Activated effector memory CD4-positive, alpha-beta T cell treated with Interleukin-2 at 50 U/mL for 16 hours (primary cell): Measurements from ENCODE around the gene ZNF609.

Experiments
- DNase-seq: peaks from one replicate; pipeline ENCODE4 v3.0.0-alpha.2; 2020

The ZNF609 gene

GRCh38 chr15:64548235-64548634 lies 87.9 kb downstream of the ZNF609 start:
- DNase-seq = no peak

- DNase-seq = no peak
Measured at GRCh38 chr15:64549860-64550259, 89.5 kb downstream of the ZNF609 start.

GRCh38 chr15:64552281-64552948 lies 92.0 kb downstream of the ZNF609 start:
- no peak for DNase-seq

- no peak for DNase-seq
Measured at GRCh38 chr15:64558460-64559179, 98.2 kb downstream of the ZNF609 start.

- no peak for DNase-seq
Measured at GRCh38 chr15:64559243-64559642, 98.9 kb downstream of the ZNF609 start.

DNA sequence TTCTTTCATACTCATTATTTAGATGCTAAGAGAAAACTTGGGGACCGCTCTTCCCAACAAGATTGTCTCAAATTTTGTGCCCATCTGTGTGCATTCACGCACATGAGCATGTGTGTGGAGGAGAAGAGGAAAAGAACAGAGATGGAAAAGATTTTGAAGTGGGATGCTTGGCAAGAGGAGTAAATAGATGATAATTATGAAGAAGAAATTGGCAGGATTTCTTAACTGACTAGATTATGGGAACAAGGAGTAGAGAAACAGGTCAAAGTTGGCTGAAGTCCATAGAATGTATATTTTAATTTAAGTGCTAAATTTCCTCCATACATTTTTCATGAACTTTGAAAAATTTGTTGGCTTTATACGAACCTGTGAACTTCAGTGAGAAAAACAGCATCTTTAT lies 100.1 kb downstream of the ZNF609 start:
- DNase-seq = no peak

GRCh38 chr15:64560998-64561397 lies 100.6 kb downstream of the ZNF609 start:
- no peak for DNase-seq

GRCh38 chr15:64562003-64562640 lies 101.7 kb downstream of the ZNF609 start:
- DNase-seq = no peak

- DNase-seq = no peak
Measured at GRCh38 chr15:64566102-64566501, 105.7 kb downstream of the ZNF609 start.

- no peak for DNase-seq
Measured at GRCh38 chr15:64566629-64567427, 106.5 kb downstream of the ZNF609 start.

DNA sequence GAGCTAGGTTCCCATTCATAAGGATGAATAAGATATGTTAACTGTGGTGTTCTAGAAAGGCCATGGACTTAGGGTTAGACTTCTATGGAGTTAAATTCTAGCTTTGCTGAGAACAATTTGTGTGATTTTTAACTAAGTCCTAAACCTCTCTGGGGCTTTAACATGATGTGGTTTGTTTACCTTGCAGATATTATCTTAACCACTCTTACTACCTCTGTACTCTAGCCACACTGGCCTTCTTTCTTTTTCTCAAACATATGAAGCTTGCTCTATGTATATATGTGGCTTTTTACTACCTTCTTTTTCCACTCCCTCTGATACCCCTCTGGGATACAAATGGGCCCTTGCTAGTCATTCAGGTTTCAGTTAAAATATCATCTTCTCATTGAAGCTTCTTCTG lies 108.4 kb downstream of the ZNF609 start:
- no peak for DNase-seq

DNA sequence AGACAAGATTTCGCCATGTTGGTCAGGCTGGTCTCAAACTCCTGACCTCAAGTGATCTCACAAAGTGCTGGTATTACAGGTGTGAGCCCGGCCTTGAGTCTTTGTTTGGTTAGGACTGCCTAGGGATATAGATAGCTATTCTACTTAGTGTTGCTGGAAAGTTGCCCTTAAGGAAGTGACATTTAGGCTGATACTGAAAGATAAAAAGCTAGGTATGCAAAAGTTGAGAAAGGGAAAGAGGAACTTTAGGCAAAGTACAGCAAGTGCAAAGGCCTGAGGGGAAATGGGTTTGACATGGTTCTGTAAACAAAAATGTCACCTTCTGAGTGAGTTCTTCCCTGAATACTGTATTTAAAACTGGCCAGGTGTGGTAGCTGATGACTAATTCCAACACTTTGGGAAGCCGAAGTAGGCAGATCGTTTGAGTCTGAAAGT lies 111.5 kb downstream of the ZNF609 start:
- DNase-seq = no peak

- DNase-seq = no peak
Measured at GRCh38 chr15:64572856-64573255, 112.5 kb downstream of the ZNF609 start.

DNA sequence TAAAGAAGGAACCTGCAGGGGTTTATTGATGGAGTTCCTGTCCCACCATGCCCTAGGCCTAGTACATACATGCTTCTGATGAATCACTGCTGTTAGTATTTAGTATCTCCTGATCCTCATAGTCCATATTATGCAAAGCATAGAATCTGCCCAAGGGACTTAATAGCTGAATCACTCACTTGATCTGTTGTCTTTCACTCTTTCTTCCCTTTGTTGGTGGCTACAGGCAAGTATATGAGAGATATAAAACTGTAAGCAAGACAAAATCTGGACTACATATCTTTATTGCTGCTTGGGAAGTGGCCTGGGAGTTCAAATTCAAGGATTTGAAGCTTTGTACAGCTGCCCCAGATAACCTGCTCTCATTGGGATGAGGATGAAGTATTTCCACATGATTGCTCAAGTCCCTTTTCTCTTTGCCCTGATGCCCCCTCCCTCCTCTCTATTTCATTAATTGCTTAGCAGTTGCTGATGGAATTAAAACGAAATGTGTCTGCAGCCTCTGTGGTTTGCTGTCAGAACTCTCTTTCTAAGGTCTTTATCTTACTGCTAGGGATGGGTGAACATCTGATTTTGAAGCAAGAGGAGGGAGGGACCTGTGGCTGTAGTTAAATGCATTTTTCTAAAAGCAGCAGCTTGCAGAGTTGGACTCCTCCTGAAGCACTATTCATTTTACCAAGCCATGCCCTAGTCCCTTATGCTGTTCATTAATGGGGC lies 114.1 kb downstream of the ZNF609 start:
- no peak for DNase-seq

DNA sequence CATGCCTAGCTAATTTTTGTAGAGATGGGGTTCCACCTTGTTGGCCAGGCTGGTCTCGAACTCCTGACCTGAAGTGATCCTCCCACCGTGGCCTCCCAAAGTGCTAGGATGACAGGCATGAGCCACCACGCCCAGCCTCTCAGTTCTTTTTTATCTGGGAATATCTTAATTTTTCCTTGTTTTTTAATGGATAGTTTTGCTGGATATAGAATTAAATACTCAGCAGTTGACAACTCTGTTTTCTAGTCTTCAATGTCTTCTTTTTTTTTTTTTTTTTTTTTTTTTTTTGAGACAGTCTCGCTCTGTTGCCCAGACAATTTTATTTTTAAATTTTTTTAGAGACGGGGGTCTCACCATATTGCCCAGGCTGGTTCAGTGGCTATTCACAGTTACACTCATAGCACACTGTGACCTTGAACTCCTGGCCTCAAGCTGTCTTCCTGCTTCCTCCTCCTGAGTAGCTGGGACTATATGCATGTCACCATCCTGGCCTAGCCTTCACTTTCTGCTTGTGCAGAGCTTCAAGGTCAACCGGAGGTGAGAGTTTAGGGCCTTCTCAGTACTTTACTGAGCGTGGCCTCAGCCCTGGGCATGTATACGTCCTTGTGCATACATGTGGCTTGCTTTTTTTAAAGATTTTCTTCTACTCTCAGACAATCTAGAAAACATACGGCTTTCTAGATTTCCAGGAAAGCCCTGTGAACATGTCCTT lies 120.5 kb downstream of the ZNF609 start:
- no peak for DNase-seq

- DNase-seq = no peak
Measured at GRCh38 chr15:64581408-64581761, 121.0 kb downstream of the ZNF609 start.

DNA sequence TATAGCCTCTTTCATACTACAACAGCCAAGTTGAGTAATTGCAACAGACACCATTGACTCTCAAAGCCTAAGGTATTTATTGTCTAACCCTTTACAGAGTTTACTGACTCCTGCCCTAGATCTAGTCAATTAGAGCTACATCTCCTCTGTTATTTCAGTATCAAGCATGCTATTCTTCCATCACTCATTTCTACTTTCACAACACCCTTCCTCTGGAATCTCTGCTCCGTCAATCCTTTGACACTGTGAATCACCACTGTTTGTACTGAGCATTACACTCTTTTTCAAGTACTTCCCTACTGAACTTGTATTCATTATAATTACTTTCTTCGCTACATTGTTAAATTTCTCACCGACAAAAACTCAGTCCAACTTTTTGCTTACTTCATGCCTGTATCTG lies 121.8 kb downstream of the ZNF609 start:
- no peak for DNase-seq

GRCh38 chr15:64583519-64583918 lies 123.1 kb downstream of the ZNF609 start:
- DNase-seq = no peak

DNA sequence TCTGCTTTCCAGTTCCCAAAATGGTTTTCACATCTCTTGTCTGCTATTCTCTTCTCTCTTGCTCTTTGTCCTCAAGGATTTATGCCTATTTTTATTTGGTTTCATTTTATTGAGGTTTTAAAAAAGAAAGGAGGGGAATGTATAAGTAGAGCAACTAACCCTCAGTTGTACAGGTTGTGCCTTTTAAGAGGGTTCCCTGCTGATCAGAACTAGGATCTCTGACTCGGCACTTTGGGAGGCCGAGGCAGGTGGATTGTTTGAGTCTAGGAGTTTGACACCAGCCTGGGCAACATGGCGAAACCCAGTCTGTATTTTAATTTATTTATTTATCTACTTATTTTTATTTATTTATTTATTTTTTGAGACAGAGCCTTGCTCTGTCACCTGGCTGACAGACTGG lies 123.6 kb downstream of the ZNF609 start:
- no peak for DNase-seq

DNA sequence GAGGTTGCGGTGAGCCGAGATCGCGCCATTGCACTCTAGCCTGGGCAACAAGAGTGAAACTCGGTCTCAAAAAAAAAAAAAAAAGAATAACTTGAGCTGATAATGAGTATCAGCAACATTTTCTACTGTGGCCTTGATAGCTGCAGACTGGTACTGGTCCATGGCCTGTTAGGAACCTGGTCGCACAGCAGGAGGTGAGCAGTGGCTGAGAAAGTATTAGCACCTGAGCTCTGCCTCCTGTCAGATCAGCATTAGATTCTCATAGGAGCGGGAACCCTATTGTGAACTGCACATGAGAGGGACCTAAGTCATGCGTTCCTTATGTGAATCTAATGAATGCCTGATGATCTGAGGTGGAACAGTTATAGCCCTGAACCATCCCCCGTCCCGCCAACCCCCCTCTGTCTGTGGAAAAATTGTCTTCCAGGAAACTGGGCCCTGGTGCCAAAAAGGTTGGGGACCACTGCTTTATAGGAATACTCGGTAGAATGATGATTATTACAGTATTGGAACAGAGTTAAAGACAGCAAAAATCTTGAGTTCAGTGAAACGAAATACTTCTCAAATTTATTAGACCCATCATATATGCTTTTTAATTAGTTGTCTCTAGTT lies 126.0 kb downstream of the ZNF609 start:
- DNase-seq = no peak

DNA sequence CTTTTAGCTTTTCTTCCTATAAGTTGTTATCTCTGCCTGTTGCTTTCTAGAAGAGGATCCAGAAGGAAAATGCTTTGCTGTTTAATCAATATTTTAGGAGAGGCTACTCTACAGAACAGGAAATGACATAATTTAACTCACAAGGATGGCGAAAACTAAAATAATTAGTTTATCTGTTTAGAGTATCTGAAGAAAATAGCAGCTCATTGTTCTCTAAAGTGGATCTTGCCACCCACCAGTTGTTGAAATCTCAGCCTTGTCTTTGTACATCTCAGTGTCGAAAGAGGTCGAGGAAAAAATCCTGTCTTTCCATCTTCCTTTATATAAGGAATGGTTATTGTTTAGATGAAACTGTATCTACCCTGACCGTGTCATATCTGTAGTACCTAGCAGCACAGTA lies 126.6 kb downstream of the ZNF609 start:
- no peak for DNase-seq
